BLaER1 treated with 17β-estradiol and CSF1 and Interleukin-3, amounts not matched to agents 10 nM and 100 nM (cell line): ENCODE measurements around the gene PLXNB2.
A peak's percentile ranks its signal among the peaks of the same experiment; 100 is the strongest.

Source experiments
- H3K27ac ChIP-seq, 11 experiments: shearing (Covaris generic); formaldehyde crosslinking; 2 replicates each; pipeline ENCODE4 v1.8.1; 2022
- H3K27me3 ChIP-seq, 11 experiments: shearing (Covaris generic); formaldehyde crosslinking; 2 replicates each; pipeline ENCODE4 v1.8.1; 2022
- H3K36me3 ChIP-seq, 11 experiments: shearing (Covaris generic); formaldehyde crosslinking; 2 replicates each; pipeline ENCODE4 v1.8.1; 2022
- H3K4me1 ChIP-seq, 10 experiments: shearing (Covaris generic); formaldehyde crosslinking; 2 replicates each; pipeline ENCODE4 v1.8.1; 2022
- H3K4me2 ChIP-seq, 11 experiments: shearing (Covaris generic); formaldehyde crosslinking; 2 replicates each; pipeline ENCODE4 v1.8.1; 2022
- H3K4me3 ChIP-seq, 10 experiments: shearing (Covaris generic); formaldehyde crosslinking; 2 replicates each; pipeline ENCODE4 v1.8.1; 2022
- H3K9ac ChIP-seq, 11 experiments: shearing (Covaris generic); formaldehyde crosslinking; 2 replicates each; pipeline ENCODE4 v1.8.1; 2022
- H3K9me3 ChIP-seq, 11 experiments: shearing (Covaris generic); formaldehyde crosslinking; replicated peaks in 1 of 11; 2 replicates each; pipeline ENCODE4 v1.8.1; 2022
- H4K20me1 ChIP-seq, 11 experiments: shearing (Covaris generic); formaldehyde crosslinking; 2 replicates each; pipeline ENCODE4 v1.8.1; 2022
- Cebpa-rat ChIP-seq, 11 experiments: shearing (Covaris generic); IDR thresholded peaks; 2 replicates each; pipeline ENCODE4 v1.8.1; 2022

Gene PLXNB2

GRCh38 chr22:50320671-50321325, 13.4 kb upstream of the PLXNB2 start:
- peaks cover 44 to 77% (median 70%) of the 10 kb centered on the region in 10 experiments for H3K4me1 ChIP-seq
- H3K9me3 ChIP-seq: no peaks in the 10 kb centered on the region
- peak overlapping the region in 9 of 11 experiments; percentile 7 to 93 (median 91); a peak in 16 of 22 replicates for H3K4me2 ChIP-seq
- H3K4me3 ChIP-seq: no peak overlapping the region
- H3K27me3 ChIP-seq: peaks cover 0 to 22% (median 0%) of the 10 kb centered on the region in 11 experiments; a peak in 4 of 22 replicates
- H3K27ac ChIP-seq: no peak overlapping the region
- H3K9ac ChIP-seq: peak overlapping the region in 1 of 11 experiments; percentile 6; a peak in 2 of 22 replicates
- peaks cover 0 to 19% (median 0%) of the 10 kb centered on the region in 11 experiments; a peak in 4 of 22 replicates for H4K20me1 ChIP-seq
- TF ChIP-seq Cebpa-rat (IDR thresholded peaks at IDR 0.05): no peak
- no peaks in the 10 kb centered on the region for H3K36me3 ChIP-seq

GRCh38 chr22:50320116-50320515, 12.7 kb upstream of the PLXNB2 start:
- TF ChIP-seq Cebpa-rat (IDR thresholded peaks at IDR 0.05): no peak
- no peaks in the 10 kb centered on the region for H3K9me3 ChIP-seq

GRCh38 chr22:50319503-50319951, 12.1 kb upstream of the PLXNB2 start:
- H3K36me3 ChIP-seq: no peaks in the 10 kb centered on the region
- no peaks in the 10 kb centered on the region for H3K9me3 ChIP-seq
- peaks cover 47 to 77% (median 70%) of the 10 kb centered on the region in 10 experiments for H3K4me1 ChIP-seq
- H3K4me2 ChIP-seq: peak overlapping the region in 10 of 11 experiments; percentile 77 to 93 (median 91); a peak in 20 of 22 replicates
- peaks cover 0 to 27% (median 6%) of the 10 kb centered on the region in 11 experiments; a peak in 9 of 22 replicates for H4K20me1 ChIP-seq
- H3K9ac ChIP-seq: peak overlapping the region in 4 of 11 experiments; percentile 41 to 57 (median 46); a peak in 2 of 22 replicates
- TF ChIP-seq Cebpa-rat (IDR thresholded peaks at IDR 0.05): no peak
- no peak overlapping the region for H3K4me3 ChIP-seq
- H3K27ac ChIP-seq: peak overlapping the region in 4 of 11 experiments; percentile 54 to 67 (median 66); a peak in 7 of 22 replicates
- peaks cover 0 to 31% (median 0%) of the 10 kb centered on the region in 11 experiments; a peak in 6 of 22 replicates for H3K27me3 ChIP-seq

More at GRCh38 chr22:50320116-50320515, 12.7 kb upstream of the PLXNB2 start:
- Histone ChIP-seq H3K4me3 (no peak overlapping the region), H3K4me2 (peak overlapping the region in 8 of 11 experiments; percentile 88 to 93 (median 92); a peak in 15 of 22 replicates), H3K27me3 (peaks cover 0 to 29% (median 0%) of the 10 kb centered on the region in 11 experiments; a peak in 6 of 22 replicates), H3K27ac (peak overlapping the region in 1 of 11 experiments; percentile 66; a peak in 2 of 22 replicates), H3K36me3 (no peaks in the 10 kb centered on the region), H3K9ac (0 out of 22 replicates have a peak overlapping the region, but pooled peaks of 1 of the 11 experiments have one; percentile 6), H3K4me1 (peaks cover 44 to 77% (median 70%) of the 10 kb centered on the region in 10 experiments), H4K20me1 (peaks cover 0 to 22% (median 1%) of the 10 kb centered on the region in 11 experiments; a peak in 9 of 22 replicates)

- TF ChIP-seq Cebpa-rat (IDR thresholded peaks at IDR 0.05): no peak
- H3K4me3 ChIP-seq: peak overlapping the region in 1 of 10 experiments; percentile 41; a peak in 2 of 20 replicates
- H3K9me3 ChIP-seq: no peaks in the 10 kb centered on the region
- peaks cover 0 to 31% (median 0%) of the 10 kb centered on the region in 11 experiments; a peak in 6 of 22 replicates for H3K27me3 ChIP-seq
- H3K27ac ChIP-seq: peak overlapping the region in 6 of 11 experiments; percentile 0 to 68 (median 66); a peak in 9 of 22 replicates
- peaks cover 51 to 77% (median 70%) of the 10 kb centered on the region in 10 experiments for H3K4me1 ChIP-seq
- H3K4me2 ChIP-seq: peak overlapping the region; percentile 57 to 93 (median 91)
- no peaks in the 10 kb centered on the region for H3K36me3 ChIP-seq
- H4K20me1 ChIP-seq: peaks cover 0 to 27% (median 6%) of the 10 kb centered on the region in 11 experiments; a peak in 9 of 22 replicates
- peak overlapping the region in 5 of 11 experiments; percentile 20 to 58 (median 52); a peak in 6 of 22 replicates for H3K9ac ChIP-seq
These were observed 11.4 kb upstream of the PLXNB2 start for GRCh38 chr22:50318698-50319411.

GRCh38 chr22:50318356-50318697, 10.9 kb upstream of the PLXNB2 start:
- H3K9ac ChIP-seq: peak overlapping the region in 4 of 11 experiments; percentile 41 to 58 (median 54); a peak in 5 of 22 replicates
- no peaks in the 10 kb centered on the region for H3K36me3 ChIP-seq
- peak overlapping the region in 1 of 10 experiments; percentile 41; a peak in 2 of 20 replicates for H3K4me3 ChIP-seq
- TF ChIP-seq Cebpa-rat (IDR thresholded peaks at IDR 0.05): no peak
- H3K4me1 ChIP-seq: peaks cover 55 to 79% (median 73%) of the 10 kb centered on the region in 10 experiments
- peaks cover 0 to 31% (median 0%) of the 10 kb centered on the region in 11 experiments; a peak in 6 of 22 replicates for H3K27me3 ChIP-seq
- H3K27ac ChIP-seq: peak overlapping the region in 6 of 11 experiments; percentile 0 to 68 (median 66); a peak in 10 of 22 replicates
- H3K4me2 ChIP-seq: peak overlapping the region; percentile 57 to 93 (median 91)
- H4K20me1 ChIP-seq: peaks cover 0 to 27% (median 6%) of the 10 kb centered on the region in 11 experiments; a peak in 9 of 22 replicates
- H3K9me3 ChIP-seq: no peaks in the 10 kb centered on the region

- no peaks in the 10 kb centered on the region for H3K9me3 ChIP-seq
- H3K27me3 ChIP-seq: peaks cover 0 to 31% (median 0%) of the 10 kb centered on the region in 11 experiments; a peak in 6 of 22 replicates
- no peaks in the 10 kb centered on the region for H3K36me3 ChIP-seq
- peak overlapping the region in 4 of 11 experiments; percentile 37 to 57 (median 44); a peak in 7 of 22 replicates for H3K9ac ChIP-seq
- H3K4me1 ChIP-seq: peaks cover 61 to 86% (median 79%) of the 10 kb centered on the region in 10 experiments
- H3K27ac ChIP-seq: peak overlapping the region in 6 of 11 experiments; percentile 39 to 68 (median 66); a peak in 11 of 22 replicates
- H4K20me1 ChIP-seq: peaks cover 0 to 27% (median 6%) of the 10 kb centered on the region in 11 experiments; a peak in 9 of 22 replicates
- peak overlapping the region; percentile 57 to 93 (median 91) for H3K4me2 ChIP-seq
- TF ChIP-seq Cebpa-rat (IDR thresholded peaks at IDR 0.05): no peak
- peak overlapping the region in 1 of 10 experiments; percentile 29; a peak in 1 of 20 replicates for H3K4me3 ChIP-seq
These were observed 10.2 kb upstream of the PLXNB2 start for GRCh38 chr22:50317674-50318073.

GRCh38 chr22:50317178-50317577, 9.7 kb upstream of the PLXNB2 start:
- H3K27ac ChIP-seq: peak overlapping the region in 6 of 11 experiments; percentile 39 to 68 (median 66); a peak in 9 of 22 replicates
- peaks cover 62 to 90% (median 84%) of the 10 kb centered on the region in 10 experiments for H3K4me1 ChIP-seq
- peaks cover 0 to 33% (median 0%) of the 10 kb centered on the region in 11 experiments; a peak in 6 of 22 replicates for H3K27me3 ChIP-seq
- H3K4me3 ChIP-seq: no peak overlapping the region
- H4K20me1 ChIP-seq: peaks cover 0 to 27% (median 6%) of the 10 kb centered on the region in 11 experiments; a peak in 9 of 22 replicates
- TF ChIP-seq Cebpa-rat (IDR thresholded peaks at IDR 0.05): no peak
- no peaks in the 10 kb centered on the region for H3K36me3 ChIP-seq
- no peaks in the 10 kb centered on the region for H3K9me3 ChIP-seq
- peak overlapping the region; percentile 57 to 93 (median 91) for H3K4me2 ChIP-seq
- H3K9ac ChIP-seq: peak overlapping the region in 4 of 11 experiments; percentile 37 to 57 (median 44); a peak in 6 of 22 replicates
